ENCODE results near the gene GLI3.

GLI3 gene

DNA sequence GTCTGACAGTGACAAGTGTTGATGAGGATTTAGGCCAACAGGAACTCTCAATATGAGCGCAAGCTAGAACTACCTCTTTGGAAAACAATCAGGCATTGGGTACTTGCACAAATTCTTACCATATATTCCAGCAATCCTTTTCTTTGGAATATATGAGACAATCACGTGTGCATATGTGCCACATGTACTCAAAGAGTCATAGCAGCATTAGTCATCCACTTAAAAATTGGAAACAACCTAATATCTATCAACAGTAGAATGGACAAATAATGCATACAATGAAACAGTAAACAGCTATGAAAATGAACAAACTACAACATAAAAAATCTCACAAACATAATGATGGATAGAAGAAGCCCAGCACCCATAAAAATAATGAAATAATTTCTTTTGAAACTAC lies 179.7 kb downstream of the GLI3 start:
- TF ChIP-seq, protein P1, sequence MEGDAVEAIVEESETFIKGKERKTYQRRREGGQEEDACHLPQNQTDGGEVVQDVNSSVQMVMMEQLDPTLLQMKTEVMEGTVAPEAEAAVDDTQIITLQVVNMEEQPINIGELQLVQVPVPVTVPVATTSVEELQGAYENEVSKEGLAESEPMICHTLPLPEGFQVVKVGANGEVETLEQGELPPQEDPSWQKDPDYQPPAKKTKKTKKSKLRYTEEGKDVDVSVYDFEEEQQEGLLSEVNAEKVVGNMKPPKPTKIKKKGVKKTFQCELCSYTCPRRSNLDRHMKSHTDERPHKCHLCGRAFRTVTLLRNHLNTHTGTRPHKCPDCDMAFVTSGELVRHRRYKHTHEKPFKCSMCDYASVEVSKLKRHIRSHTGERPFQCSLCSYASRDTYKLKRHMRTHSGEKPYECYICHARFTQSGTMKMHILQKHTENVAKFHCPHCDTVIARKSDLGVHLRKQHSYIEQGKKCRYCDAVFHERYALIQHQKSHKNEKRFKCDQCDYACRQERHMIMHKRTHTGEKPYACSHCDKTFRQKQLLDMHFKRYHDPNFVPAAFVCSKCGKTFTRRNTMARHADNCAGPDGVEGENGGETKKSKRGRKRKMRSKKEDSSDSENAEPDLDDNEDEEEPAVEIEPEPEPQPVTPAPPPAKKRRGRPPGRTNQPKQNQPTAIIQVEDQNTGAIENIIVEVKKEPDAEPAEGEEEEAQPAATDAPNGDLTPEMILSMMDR (IDR thresholded peaks at IDR 0.05; ENCODE audit: insufficient read depth, low read length, missing control alignments) = no peak
- no peak overlapping the region for H3K4me3 ChIP-seq (ENCODE audit: low read depth, low read length)
- DNase-seq (ENCODE audit: low read depth, low spot score) = no peak
- CTCF ChIA-PET = interaction anchor here (0.7 to 1.8 kb wide), 2 partner anchors 117 to 172 kb away, joined by 3 to 5 read pairs; no protein-coding TSS in a partner anchor
- POLR2A ChIA-PET = no interaction called here

DNA sequence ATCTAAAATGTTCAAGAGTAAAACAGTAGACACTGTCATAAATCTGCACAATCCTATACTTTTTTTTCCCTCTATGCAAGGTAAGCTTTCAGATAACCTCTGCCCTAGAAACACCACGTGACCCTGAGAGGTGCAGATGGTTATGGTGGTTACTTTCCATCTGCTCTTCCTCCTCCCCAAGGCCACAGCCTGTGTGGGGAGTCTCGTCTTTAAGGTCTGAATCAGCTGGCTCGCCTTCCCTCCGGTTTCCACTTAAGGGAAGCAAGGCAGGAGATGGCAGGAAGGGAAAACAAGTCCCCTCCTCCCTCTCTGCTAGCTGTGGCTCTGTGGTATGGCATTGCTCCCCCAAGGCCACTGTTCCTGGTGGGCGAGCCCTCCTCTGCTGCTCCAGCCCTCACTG lies 181.8 kb downstream of the GLI3 start:
- H3K4me3 ChIP-seq (ENCODE audit: low read depth, low read length) = no peak overlapping the region
- ChIA-PET POLR2A (no interaction called here), CTCF (interaction anchor here (0.6 to 1.4 kb wide), 2 partner anchors 8 to 24 kb away, joined by 3 read pairs; no protein-coding TSS in a partner anchor)
- TF ChIP-seq, protein P1 (IDR thresholded peaks at IDR 0.05; ENCODE audit: insufficient read depth, low read length, missing control alignments) = no peak
- DNase-seq (ENCODE audit: low read depth, low spot score) = no peak

DNA sequence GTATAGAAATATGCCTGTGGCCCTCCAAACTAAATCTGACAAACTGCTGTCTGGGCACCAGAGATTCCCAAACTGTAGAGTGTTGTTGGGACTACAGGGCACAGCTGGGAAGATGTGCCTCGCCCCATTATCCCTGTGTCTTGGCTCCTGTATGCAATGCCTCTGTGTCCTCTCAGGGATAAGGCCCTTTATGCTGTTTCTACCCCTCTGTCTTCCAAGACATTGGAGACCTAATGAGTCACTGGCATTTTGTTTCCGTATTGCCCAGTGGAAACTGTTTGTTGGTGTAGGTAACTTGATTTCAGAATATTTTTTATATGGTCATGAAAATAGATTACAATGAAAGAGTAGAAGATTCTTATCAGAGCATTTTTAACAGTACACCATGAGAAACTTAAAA lies 183.2 kb downstream of the GLI3 start:
- ChIA-PET CTCF (interaction anchor here (0.6 to 1.4 kb wide), 2 partner anchors 9 to 74 kb away, joined by 3 read pairs; no protein-coding TSS in a partner anchor), POLR2A (no interaction called here)
- no peak for DNase-seq (ENCODE audit: low read depth, low spot score)
- H3K4me3 ChIP-seq (ENCODE audit: low read depth, low read length) = no peak overlapping the region
- TF ChIP-seq, protein P1 (IDR thresholded peaks at IDR 0.05; ENCODE audit: insufficient read depth, low read length, missing control alignments) = no peak

GRCh38 chr7:42049761-42050160 lies 187.2 kb downstream of the GLI3 start:
- TF ChIP-seq, protein P1 (IDR thresholded peaks at IDR 0.05; ENCODE audit: insufficient read depth, low read length, missing control alignments) = no peak
- ChIA-PET CTCF (interaction anchor here (1.1 kb wide), 1 partner anchor 10 kb away, joined by 5 read pairs; no protein-coding TSS in a partner anchor), POLR2A (no interaction called here)
- H3K4me3 ChIP-seq (ENCODE audit: low read depth, low read length) = no peak overlapping the region
- no peak for DNase-seq (ENCODE audit: low read depth, low spot score)

- ChIA-PET POLR2A (no interaction called here), CTCF (no interaction called here)
- DNase-seq (ENCODE audit: low read depth, low spot score) = no peak
Observed at GRCh38 chr7:42046483-42046882, 190.5 kb downstream of the GLI3 start.

GRCh38 chr7:42045961-42046360 lies 191.0 kb downstream of the GLI3 start:
- DNase-seq (ENCODE audit: low read depth, low spot score) = no peak
- CTCF ChIA-PET = interaction anchor here (1.7 kb wide), 1 partner anchor 12 kb away, joined by 6 read pairs; no protein-coding TSS in a partner anchor
- POLR2A ChIA-PET = no interaction called here
- H3K4me3 ChIP-seq (ENCODE audit: low read depth, low read length) = no peak overlapping the region
- TF ChIP-seq, protein P1 (IDR thresholded peaks at IDR 0.05; ENCODE audit: insufficient read depth, low read length, missing control alignments) = no peak

More at GRCh38 chr7:42046483-42046882, 190.5 kb downstream of the GLI3 start:
- TF ChIP-seq, protein P1 (IDR thresholded peaks at IDR 0.05; ENCODE audit: insufficient read depth, low read length, missing control alignments) = no peak
- no peak overlapping the region for H3K4me3 ChIP-seq (ENCODE audit: low read depth, low read length)
